K562 (cell line): ENCODE results near the gene VWA5B1. TPM values are rescaled to one million over a fixed set of nuclear protein-coding genes. Genes with fewer than 3 reads are reported as not detected.

ENCODE experiments used
- BRD4 ChIP-seq: fragments of 200-600 bp; sonication (generic); IDR thresholded peaks from 2 replicates; pipeline ENCODE4 v1.6.1; 2017; ENCODE audit warnings: inconsistent platforms
- SMC3 ChIP-seq: conservative IDR thresholded peaks from 2 replicates; pipeline ENCODE4 v1.6.1; 2011; ENCODE audit warnings: low read depth, low read length, improper control_type of control experiment; ENCODE audit not compliant: insufficient read depth
- STAT6 ChIP-seq: sonication (generic); formaldehyde crosslinking; IDR thresholded peaks from 2 replicates; pipeline ENCODE4 v1.8.1; 2023; ENCODE audit warnings: mild to moderate bottlenecking, missing genetic modification reagents
- TEAD2 ChIP-seq: fragments of 450-650 bp; IDR thresholded peaks from 2 replicates; pipeline ENCODE4 v1.6.1; 2016; ENCODE audit warnings: missing genetic modification characterization, control low read depth, missing compliant biosample characterization
- YY1 ChIP-seq, 3 experiments: IDR thresholded peaks; 2 replicates each; pipeline ENCODE4 v1.6.1; 2011; ENCODE audit warnings: low read length in 2 of 3, mild to moderate bottlenecking in 2 of 3, moderate library complexity in 2 of 3, borderline replicate concordance in 1 of 3, control low read depth in 1 of 3, low read depth in 1 of 3; ENCODE audit not compliant: insufficient read depth in 3 of 3, insufficient replicate concordance in 2 of 3, control insufficient read depth in 1 of 3, insufficient read length in 1 of 3; ENCODE audit errors: extremely low read depth in 1 of 3
- ZNF583 ChIP-seq: fragments of 250-450 bp; sonication (Bioruptor Pico); IDR thresholded peaks from 2 replicates; pipeline ENCODE4 v1.4.0; 2020
- polyA plus RNA-seq, 8 experiments: library from polyadenylated mRNA; depleted of rRNA in 4 of 8; stranded (reverse) in 5 of 8; unstranded in 3 of 8; fragments of >200 nt; fragmentation: Nextera tagmentation in 2 of 8; fragmentation: Illumina TruSeq in 1 of 8; extraction: Ambion mirVana in 2 of 8; extraction: Trizol in 1 of 8; gene quantifications; 2 replicates each; pipeline versions ENCODE4 v1.2.1 to v1.2.3, GENCODE V29; 2011 to 2014; ENCODE audit warnings: inconsistent platforms in 1 of 8, missing spikeins in 1 of 8
- total RNA-seq, 7 experiments: library from RNA; depleted of rRNA in 6 of 7; stranded (reverse); fragments of >200 nt in 6 of 7; fragmentation: Illumina TruSeq in 2 of 7; extraction: Trizol in 2 of 7; gene quantifications; 2 replicates each; pipeline versions ENCODE4 v1.2.1 to v1.2.3, GENCODE V29; 2011 to 2021; ENCODE audit warnings: low replicate concordance in 1 of 7

The VWA5B1 gene
- total and polyA plus RNA-seq, 9 of the 15 experiments (the other 6 are each of a cell fraction or from before 2014, with no cell fraction given), result not detected

DNA sequence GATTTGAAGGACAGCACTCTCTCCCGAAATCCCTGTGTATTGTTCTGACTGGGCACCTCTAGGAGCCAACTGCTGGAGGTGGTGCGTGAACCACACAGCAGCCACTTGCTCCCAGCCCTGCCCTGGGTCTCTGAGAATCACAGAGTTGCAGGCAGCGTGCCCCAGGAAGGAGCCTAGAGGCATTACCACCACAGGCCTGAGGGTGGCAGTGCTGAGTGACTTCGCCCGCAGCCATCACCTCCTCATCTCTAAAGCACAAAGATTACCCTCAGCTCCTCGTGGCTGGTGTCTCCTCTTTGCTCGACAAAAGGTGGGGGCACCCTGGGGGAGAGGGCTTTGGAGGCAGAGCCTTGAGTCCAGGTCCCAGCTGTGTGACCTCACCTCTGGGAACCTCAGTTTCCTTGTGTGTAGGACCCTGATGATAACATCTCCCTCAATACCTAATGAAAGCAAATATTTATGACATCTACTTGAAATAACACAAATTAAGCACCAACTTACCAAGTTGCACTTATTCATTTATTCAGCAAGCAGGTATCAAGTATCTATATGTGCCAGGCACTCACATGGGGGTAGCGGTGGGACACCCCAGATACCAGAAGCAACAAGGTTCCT, 86.3 kb downstream of the VWA5B1 start (continued):
- TF ChIP-seq STAT6 (CRISPR knock-in tag) (no peak), TEAD2 (tag) (no peak), ZNF583 (CRISPR knock-in tag) (no peak), BRD4 (no peak), SMC3 (peak; percentile 68), YY1 (IDR thresholded peaks at IDR 0.05; ENCODE audit: borderline replicate concordance in 1 of 3, control insufficient read depth in 1 of 3, extremely low read depth in 1 of 3, insufficient read depth in 3 of 3, insufficient read length in 1 of 3, insufficient replicate concordance in 2 of 3, low read depth in 1 of 3, low read length in 2 of 3) (peak in 2 of 3 experiments; percentile 44 to 56)
